Immature natural killer cell (primary cell): Measurements from ENCODE around the gene MC1R. TPM values are rescaled to one million over a fixed set of nuclear protein-coding genes. Genes with fewer than 3 reads are reported as not detected.

ENCODE experiments used
- DNase-seq, 3 donors: peaks; one replicate each; pipeline ENCODE4 v3.0.0; 2022; ENCODE audit warnings: mixed read lengths in 1 of 3
- H3K27ac Mint-ChIP-seq, 6 donors: one replicate each; pipeline ENCODE4 v1.8.0; 2020; ENCODE audit warnings: mixed read lengths in 6 of 6, mild to moderate bottlenecking in 5 of 6, inconsistent platforms in 4 of 6, moderate library complexity in 3 of 6
- H3K27me3 Mint-ChIP-seq, 3 donors: one replicate each; pipeline ENCODE4 v1.8.0; 2020 to 2021; ENCODE audit warnings: low read depth in 3 of 3, mild to moderate bottlenecking in 3 of 3, mixed read lengths in 3 of 3, moderate library complexity in 3 of 3, inconsistent platforms in 1 of 3
- H3K36me3 Mint-ChIP-seq, 3 donors: one replicate each; pipeline ENCODE4 v1.8.0; 2020; ENCODE audit warnings: mixed read lengths in 3 of 3, inconsistent platforms in 2 of 3, mild to moderate bottlenecking in 2 of 3
- H3K4me1 Mint-ChIP-seq, 2 donors: one replicate each; pipeline ENCODE4 v1.8.0; 2020; ENCODE audit warnings: inconsistent platforms in 2 of 2, mild to moderate bottlenecking in 2 of 2, mixed read lengths in 2 of 2, moderate library complexity in 1 of 2
- H3K4me3 Mint-ChIP-seq, 5 donors: one replicate each; pipeline ENCODE4 v1.8.0; 2020; ENCODE audit warnings: mild to moderate bottlenecking in 5 of 5, mixed read lengths in 5 of 5, inconsistent platforms in 3 of 5, moderate library complexity in 3 of 5
- H3K9me3 Mint-ChIP-seq, 6 donors: one replicate each; pipeline ENCODE4 v1.8.0; 2020; ENCODE audit warnings: mild to moderate bottlenecking in 6 of 6, mixed read lengths in 6 of 6, inconsistent platforms in 4 of 6, moderate library complexity in 3 of 6
- polyA plus RNA-seq, 3 donors: library from polyadenylated mRNA; unstranded; fragments of 300-500 nt; fragmentation: Illumina TruSeq; gene quantifications; one replicate each; pipeline ENCODE4 v1.2.3, GENCODE V29; 2021

Gene MC1R
- polyA plus RNA-seq, 3 donors from 2014 or later, result 0.34 to 1.1 TPM; not detected in 1

DNA sequence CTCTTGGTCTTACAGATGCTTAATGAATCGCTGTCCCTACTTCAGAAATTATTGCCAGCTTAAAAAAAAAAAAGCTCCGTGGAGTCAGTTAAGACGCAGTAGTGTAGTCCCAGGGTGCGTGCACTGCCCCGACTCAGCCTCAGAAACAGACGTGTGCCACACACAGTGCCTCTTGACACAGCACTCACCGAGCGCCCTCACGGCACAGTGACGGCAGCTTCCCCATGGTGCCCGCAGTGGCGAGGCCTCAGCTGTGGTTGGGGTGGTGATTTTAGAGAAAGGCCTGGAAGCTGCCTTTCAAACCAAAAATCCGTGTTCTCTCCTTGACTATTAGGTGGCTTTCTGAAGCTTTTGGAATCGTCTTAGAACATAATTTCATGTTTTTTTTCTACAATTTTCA lies 31.4 kb upstream of the MC1R start:
- H3K9me3 Mint-ChIP-seq, result no peaks in the 10 kb centered on the region
- DNase-seq, result no peak
- peaks cover 10 to 28% of the 10 kb centered on the region in 2 donors for H3K4me1 Mint-ChIP-seq
- H3K27ac Mint-ChIP-seq, result no peak overlapping the region
- H3K27me3 Mint-ChIP-seq, result peaks cover 11 to 18% (median 17%) of the 10 kb centered on the region in 3 donors
- peaks cover 16 to 49% (median 27%) of the 10 kb centered on the region in 3 donors for H3K36me3 Mint-ChIP-seq
- H3K4me3 Mint-ChIP-seq, result no peak overlapping the region

DNA sequence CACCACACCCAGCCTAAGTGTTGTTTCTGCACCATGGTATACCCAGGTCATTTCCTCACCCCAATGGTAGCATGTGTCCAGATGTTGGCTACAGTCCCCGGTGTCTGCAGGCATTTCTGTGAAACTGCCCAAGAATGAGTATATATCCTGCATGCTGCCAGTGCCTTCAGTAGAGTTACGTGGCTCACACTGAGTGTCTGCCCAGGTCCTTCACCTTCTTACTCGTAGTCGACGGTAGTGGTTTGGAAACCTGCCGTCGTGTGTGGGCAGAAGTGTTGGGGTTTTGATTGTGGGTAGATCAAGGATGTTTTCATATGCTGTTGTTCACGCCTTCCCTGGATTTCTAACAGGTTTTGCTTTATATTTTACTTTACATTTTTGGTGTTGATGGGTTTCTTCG lies 28.5 kb upstream of the MC1R start:
- peak in 2 of 3 donors; percentile 25 to 47 for DNase-seq
- Mint-ChIP-seq H3K27ac (peak overlapping the region; percentile 11 to 70 (median 45)), H3K4me1 (peaks cover 8 to 24% of the 10 kb centered on the region in 2 donors), H3K9me3 (no peaks in the 10 kb centered on the region), H3K4me3 (peak overlapping the region in 1 of 5 donors; percentile 14), H3K36me3 (peaks cover 3 to 28% (median 14%) of the 10 kb centered on the region in 3 donors), H3K27me3 (peaks cover 6 to 13% (median 7%) of the 10 kb centered on the region in 3 donors)

DNA sequence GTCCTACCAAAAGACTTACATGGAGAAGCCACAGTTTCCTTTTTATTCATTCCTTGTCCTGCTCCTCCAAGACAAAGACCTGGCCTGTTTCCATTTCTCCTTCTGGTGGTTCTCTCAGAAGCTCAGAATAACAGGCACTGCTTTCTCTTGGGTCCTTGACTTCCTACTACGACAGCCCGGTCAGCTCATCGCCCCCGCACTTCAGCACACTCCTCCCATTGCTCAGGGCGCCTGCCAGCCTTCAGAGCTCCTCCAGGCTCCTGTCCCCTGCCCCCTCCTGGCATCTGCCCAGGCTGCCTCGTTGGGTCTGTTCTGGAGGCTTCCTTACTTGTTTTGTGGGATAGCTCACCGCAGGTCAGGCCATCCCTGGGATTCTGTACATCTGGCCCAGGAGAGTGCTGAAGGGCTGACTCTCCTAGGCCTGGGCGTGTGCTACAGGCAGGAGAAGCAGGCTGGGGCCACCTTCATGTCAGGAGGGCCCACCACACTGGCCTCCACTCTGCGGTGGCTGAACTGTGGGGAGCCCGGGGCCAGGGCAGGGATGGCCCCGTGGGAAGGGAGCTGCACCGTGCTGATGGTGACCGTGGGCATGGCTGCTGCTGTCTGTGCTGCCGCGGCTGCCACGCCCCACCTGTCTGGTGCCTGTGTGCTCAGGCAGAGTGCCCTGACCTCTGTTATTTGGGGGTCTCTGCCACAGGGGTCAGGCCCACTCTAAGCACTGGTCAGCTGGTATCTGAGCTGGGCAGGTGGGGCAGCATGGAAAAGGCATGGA lies 27.6 kb upstream of the MC1R start:
- no peaks in the 10 kb centered on the region for H3K9me3 Mint-ChIP-seq
- no peak for DNase-seq
- H3K27ac Mint-ChIP-seq, result peak overlapping the region in 1 of 6 donors; percentile 35
- peaks cover 2 to 13% (median 10%) of the 10 kb centered on the region in 3 donors for H3K27me3 Mint-ChIP-seq
- peaks cover 8 to 20% of the 10 kb centered on the region in 2 donors for H3K4me1 Mint-ChIP-seq
- H3K36me3 Mint-ChIP-seq, result peaks cover 4 to 27% (median 11%) of the 10 kb centered on the region in 3 donors
- no peak overlapping the region for H3K4me3 Mint-ChIP-seq

DNA sequence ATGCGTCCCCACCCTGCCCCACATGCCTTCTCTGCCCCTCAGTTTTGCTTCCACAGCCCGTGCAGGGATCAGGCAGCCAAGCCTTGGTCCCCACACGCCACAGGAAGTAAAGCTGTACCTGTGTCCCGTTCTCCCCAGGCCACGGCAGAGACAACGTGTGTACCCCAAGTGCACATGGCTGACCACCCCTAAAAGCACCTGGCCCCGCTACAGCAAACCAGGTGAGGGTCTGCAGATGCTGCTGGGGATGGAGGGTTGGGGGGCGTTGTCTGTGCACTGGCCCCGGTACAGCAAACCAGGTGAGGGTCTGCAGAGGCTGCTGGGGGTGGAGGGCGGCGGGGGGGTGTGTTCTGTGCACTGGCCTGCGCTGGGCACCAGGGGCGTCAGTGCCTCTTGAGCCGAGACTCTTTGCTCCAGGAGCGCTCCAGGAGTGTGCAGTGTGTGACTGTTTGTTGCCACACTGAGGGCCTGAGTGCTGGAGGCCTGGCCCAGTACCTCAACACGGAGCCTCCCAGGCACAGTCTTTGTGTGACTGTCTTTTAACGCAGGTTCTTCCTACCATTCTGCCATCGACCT lies 26.5 kb upstream of the MC1R start:
- Mint-ChIP-seq H3K4me3 (no peak overlapping the region), H3K4me1 (peaks cover 8 to 20% of the 10 kb centered on the region in 2 donors), H3K9me3 (no peaks in the 10 kb centered on the region), H3K27ac (no peak overlapping the region), H3K36me3 (peaks cover 4 to 26% (median 10%) of the 10 kb centered on the region in 3 donors), H3K27me3 (peaks cover 2 to 11% (median 10%) of the 10 kb centered on the region in 3 donors)
- no peak for DNase-seq

DNA sequence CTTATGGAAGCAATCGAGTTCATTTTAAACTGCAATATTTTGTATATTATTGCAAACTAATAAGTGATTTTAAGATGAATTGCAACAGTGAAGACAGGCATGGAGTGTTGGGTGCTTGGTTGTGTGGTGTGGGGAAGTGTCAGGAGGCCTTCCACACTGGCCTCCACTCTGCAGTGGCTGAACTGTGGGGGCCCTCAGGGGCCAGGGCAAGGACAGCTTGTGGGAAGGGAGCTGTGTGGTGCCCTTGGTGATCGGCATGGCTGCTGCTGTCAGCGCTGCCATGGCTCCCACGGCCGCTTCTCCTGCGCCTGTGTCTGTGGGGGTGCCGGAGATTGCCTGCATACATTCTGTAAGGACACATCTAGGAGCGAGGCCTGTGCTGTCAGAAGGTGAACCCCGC lies 26.0 kb upstream of the MC1R start:
- peaks cover 9 to 20% of the 10 kb centered on the region in 2 donors for H3K4me1 Mint-ChIP-seq
- peaks cover 2 to 12% (median 10%) of the 10 kb centered on the region in 3 donors for H3K27me3 Mint-ChIP-seq
- H3K36me3 Mint-ChIP-seq, result peaks cover 4 to 26% (median 5%) of the 10 kb centered on the region in 3 donors
- no peaks in the 10 kb centered on the region for H3K9me3 Mint-ChIP-seq
- DNase-seq, result no peak
- no peak overlapping the region for H3K27ac Mint-ChIP-seq
- H3K4me3 Mint-ChIP-seq, result no peak overlapping the region

DNA sequence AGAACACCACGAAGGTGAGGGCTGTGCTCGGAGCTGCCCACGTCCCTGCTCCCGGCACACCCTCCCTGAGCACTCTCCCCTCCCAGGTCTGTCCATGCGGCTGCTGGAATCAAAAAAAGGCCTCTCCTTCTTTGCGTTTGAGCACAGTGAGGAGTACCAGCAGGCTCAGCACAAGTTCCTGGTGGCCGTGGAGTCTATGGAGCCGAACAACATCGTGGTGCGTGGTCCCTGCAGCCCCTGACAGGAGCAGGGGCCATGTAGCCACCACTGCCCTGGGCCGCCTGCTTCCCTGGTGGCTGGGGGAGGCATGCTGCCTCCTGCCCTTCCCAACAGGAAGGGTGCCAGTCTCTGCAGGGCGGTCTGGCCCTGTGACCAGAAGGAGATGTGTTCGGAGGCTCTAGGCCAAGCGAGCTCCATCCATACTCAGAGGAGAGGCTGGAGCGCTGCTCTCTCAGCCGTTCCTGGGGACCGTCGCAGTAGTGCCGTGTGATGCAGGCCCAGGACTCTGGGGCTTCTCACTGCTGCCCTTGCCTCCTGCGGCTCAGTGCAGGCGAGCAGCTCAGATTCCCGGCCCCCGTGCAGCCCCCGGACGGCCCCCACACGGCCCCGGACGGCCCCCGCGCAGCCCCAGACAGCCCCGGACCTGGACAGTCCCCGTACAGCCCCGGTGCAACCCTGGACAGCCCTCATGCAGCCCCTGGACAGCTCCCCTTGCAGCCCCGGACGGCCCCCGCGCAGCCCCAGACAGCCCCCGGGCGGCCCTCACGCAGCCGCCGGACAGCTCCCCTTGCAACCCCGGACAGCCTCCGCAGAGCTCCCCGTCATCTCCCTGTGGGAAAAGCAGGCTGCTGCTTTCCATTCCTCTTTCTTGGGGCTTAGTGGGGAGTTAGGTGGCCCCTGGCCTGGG lies 24.8 kb upstream of the MC1R start:
- no peaks in the 10 kb centered on the region for H3K9me3 Mint-ChIP-seq
- H3K4me3 Mint-ChIP-seq, result no peak overlapping the region
- H3K27me3 Mint-ChIP-seq, result peaks cover 2 to 16% (median 15%) of the 10 kb centered on the region in 3 donors
- no peak overlapping the region for H3K27ac Mint-ChIP-seq
- peaks cover 4 to 26% (median 6%) of the 10 kb centered on the region in 3 donors for H3K36me3 Mint-ChIP-seq
- peaks cover 13 to 20% of the 10 kb centered on the region in 2 donors for H3K4me1 Mint-ChIP-seq
- no peak for DNase-seq

DNA sequence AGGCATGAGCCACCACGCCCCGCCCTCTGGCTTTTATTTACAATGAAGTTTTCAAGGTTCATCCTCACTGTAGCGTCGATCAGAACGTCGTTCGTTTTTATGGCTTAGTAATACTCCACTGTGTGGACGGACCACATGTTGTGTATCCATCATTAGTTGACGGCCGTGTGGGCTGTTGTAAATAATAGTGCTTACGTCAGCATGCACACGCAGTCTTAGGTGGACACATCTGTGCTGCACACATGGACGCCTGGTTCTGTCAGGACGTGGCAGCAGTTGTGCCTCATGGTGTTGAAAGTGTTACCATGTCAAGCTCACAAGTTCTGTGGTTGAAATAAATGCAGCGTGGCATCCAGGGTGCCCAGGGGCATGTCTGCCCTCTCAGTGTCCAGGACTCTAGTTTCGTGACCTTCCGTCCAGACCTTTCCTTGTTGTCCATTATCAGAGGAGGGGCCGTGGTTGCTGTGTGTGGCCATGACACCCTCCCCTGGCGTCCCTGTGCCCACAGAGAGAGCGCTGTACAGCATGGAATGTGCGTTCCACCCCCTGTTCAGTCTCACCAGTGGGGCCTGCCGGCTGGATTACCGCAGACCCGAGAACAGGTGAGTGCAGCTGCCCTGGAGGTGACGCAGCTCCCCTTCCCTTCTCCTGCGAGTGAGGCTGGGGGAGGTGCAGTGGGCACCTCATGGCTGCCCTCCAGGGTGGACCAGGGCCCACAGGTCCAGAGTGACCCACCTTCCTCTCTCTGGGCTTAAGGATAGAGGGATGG lies 23.0 kb upstream of the MC1R start:
- Mint-ChIP-seq H3K9me3 (no peaks in the 10 kb centered on the region), H3K4me3 (no peak overlapping the region), H3K4me1 (peaks cover 8 to 12% of the 10 kb centered on the region in 2 donors), H3K36me3 (peaks cover 4 to 37% (median 6%) of the 10 kb centered on the region in 3 donors), H3K27ac (no peak overlapping the region), H3K27me3 (peaks cover 2 to 15% (median 12%) of the 10 kb centered on the region in 3 donors)
- DNase-seq, result no peak

DNA sequence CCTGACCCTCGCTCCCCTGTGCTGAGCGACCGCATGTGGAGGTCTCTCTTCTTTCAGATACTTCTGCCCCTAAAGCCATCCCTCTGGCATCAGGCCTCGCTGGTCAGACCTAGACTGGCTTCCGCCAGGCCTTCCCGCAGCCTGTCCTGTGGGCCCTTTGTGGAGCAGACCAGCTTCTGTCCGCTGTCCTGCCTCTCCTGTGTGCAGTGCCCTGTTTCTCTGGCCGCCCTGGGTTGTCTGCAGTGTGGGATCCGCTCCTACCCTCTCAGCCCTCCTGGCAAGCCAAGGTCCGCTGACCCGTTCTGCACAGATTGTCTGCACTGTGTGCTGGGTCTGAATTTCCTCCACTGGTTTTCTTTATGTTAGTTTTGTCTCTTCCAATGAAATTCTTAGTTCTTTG lies 21.5 kb upstream of the MC1R start:
- H3K9me3 Mint-ChIP-seq, result no peaks in the 10 kb centered on the region
- H3K27me3 Mint-ChIP-seq, result peaks cover 0 to 11% (median 9%) of the 10 kb centered on the region in 3 donors
- DNase-seq, result no peak
- H3K36me3 Mint-ChIP-seq, result peaks cover 4 to 31% (median 6%) of the 10 kb centered on the region in 3 donors
- H3K4me1 Mint-ChIP-seq, result peaks cover 0 to 6% of the 10 kb centered on the region in 2 donors
- no peak overlapping the region for H3K4me3 Mint-ChIP-seq
- no peak overlapping the region for H3K27ac Mint-ChIP-seq

DNA sequence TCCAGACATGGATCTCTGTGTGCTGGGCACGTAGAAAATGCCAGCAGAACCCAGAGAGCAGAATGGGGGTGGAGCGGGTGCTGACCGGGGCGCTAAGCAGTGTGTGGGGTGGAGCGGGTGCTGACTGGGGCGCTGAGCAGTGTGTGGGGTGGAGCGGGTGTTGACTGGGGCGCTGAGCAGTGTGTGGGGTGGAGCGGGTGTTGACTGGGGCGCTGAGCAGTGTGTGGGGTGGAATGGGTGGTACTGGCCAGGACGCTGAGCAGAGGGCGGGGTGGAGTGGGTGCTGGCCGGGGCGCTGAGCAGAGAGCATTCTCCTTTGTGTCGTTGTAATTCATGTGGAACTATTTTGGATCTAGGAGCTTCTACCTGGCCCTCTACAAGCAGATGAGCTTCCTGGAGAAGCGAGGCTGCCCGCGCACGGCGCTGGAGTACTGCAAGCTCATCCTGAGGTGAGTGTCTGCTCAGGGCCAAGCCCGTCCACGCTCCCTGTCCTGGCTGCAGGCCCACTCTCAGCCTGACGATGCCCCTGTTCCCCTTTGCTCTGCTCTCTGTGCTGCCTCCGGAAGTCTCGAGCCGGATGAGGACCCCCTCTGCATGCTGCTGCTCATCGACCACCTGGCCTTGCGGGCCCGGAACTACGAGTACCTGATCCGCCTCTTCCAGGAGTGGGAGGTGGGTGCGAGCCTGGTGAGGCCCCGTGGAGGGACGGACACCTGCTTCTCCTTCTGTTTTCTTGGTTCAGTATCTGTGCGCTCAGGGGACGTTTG lies 20.3 kb upstream of the MC1R start:
- Mint-ChIP-seq H3K9me3 (no peaks in the 10 kb centered on the region), H3K27ac (peak overlapping the region; percentile 22 to 81 (median 52)), H3K27me3 (peaks cover 0 to 11% (median 7%) of the 10 kb centered on the region in 3 donors), H3K4me1 (peaks cover 0 to 6% of the 10 kb centered on the region in 2 donors), H3K36me3 (peaks cover 4 to 31% (median 6%) of the 10 kb centered on the region in 3 donors), H3K4me3 (peak overlapping the region; percentile 33 to 72 (median 57))
- DNase-seq, result peak in 2 of 3 donors; percentile 33 to 51

DNA sequence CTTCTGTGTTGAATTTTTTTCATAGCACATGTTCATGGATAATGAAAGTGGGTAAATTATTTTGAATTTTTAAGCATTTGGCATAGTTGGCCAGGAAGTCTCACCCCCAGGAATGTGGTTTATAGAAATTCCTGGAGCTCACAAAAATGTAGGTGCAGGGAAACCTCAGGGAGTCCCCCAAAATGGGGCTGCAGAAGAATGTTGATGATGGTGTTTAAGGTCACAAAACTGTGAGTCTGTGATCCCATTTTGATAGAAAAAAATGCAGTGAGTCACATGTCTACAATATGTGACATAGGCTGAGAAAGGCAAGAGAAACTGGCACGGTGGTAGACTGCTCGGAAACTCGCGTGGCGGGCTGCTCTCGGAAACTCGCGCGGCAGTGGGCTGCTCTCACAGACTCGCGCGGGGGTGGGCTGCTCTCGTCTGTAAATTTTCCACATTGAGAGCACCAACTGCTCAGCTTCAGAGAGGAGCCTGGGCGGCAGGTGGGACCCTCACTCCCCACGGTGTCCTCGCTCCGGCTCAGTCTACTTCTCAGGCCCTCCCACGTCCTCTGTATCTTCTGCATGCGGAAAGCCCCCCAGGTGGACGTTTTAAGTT lies 18.7 kb upstream of the MC1R start:
- peaks cover 4 to 31% (median 6%) of the 10 kb centered on the region in 3 donors for H3K36me3 Mint-ChIP-seq
- peaks cover 0 to 11% (median 5%) of the 10 kb centered on the region in 3 donors for H3K27me3 Mint-ChIP-seq
- no peaks in the 10 kb centered on the region for H3K9me3 Mint-ChIP-seq
- no peak for DNase-seq
- H3K4me1 Mint-ChIP-seq, result peaks cover 0 to 5% of the 10 kb centered on the region in 2 donors
- peak overlapping the region in 1 of 5 donors; percentile 74 for H3K4me3 Mint-ChIP-seq
- peak overlapping the region in 1 of 6 donors; percentile 50 for H3K27ac Mint-ChIP-seq

DNA sequence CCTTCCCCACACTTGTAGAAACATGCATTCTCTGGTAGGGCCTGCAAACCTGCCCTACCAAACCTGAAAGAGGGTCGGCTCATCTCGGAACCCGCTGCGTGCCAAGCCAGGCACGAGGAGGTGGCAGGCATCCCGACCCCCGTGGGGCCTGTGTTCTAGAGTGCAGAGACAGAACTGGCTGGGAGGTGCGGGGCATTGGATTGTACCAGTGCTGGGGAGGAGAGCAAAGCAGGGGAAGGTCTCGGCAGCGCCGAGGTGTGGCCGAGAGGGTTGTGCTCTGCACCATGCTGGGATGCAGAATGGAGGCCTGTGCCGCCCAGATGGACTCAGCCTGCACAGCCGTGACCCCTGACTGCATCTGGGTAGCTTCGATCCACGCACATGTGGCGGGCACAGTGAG lies 17.8 kb upstream of the MC1R start:
- peaks cover 0 to 30% (median 6%) of the 10 kb centered on the region in 3 donors for H3K36me3 Mint-ChIP-seq
- DNase-seq, result no peak
- no peaks in the 10 kb centered on the region for H3K9me3 Mint-ChIP-seq
- H3K27ac Mint-ChIP-seq, result no peak overlapping the region
- H3K4me1 Mint-ChIP-seq, result peaks cover 0 to 5% of the 10 kb centered on the region in 2 donors
- H3K4me3 Mint-ChIP-seq, result peak overlapping the region in 1 of 5 donors; percentile 74
- H3K27me3 Mint-ChIP-seq, result peaks cover 0 to 8% (median 7%) of the 10 kb centered on the region in 3 donors

DNA sequence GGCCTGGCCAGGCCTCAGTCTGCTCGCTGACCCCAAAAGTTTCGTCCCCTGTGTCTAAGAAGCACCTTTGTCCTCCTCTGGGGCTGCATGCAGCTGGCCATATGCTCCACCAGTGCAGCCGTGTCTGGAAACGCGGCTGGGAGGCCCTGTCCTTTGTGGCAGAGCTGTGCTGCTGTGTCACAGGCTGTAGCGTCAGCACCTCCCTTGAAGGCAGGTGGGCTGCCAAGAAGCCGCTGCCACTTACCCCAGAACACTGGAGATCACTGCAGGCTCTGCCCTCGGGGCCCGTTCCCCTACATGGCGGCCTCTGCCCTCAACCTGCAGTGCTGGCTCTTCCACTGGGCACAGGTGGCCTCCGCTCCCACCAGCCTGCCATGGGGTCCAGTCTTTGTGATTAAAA lies 15.7 kb upstream of the MC1R start:
- H3K9me3 Mint-ChIP-seq, result no peaks in the 10 kb centered on the region
- no peak for DNase-seq
- no peak overlapping the region for H3K27ac Mint-ChIP-seq
- peaks cover 0 to 9% (median 9%) of the 10 kb centered on the region in 3 donors for H3K27me3 Mint-ChIP-seq
- H3K36me3 Mint-ChIP-seq, result peaks cover 0 to 29% (median 6%) of the 10 kb centered on the region in 3 donors
- peaks cover 10 to 13% of the 10 kb centered on the region in 2 donors for H3K4me1 Mint-ChIP-seq
- no peak overlapping the region for H3K4me3 Mint-ChIP-seq
